ENCODE results near the gene RPS27A. TPM values are rescaled to one million over a fixed set of nuclear protein-coding genes. Genes with fewer than 3 reads are reported as not detected.
A peak's percentile ranks its signal among the peaks of the same experiment; 100 is the strongest.
"Not testable (repeated sequence)": the region's sequence is repeated elsewhere in the genome, so short reads cannot be mapped to it uniquely, and the experiment has no call there.

The RPS27A gene
- polyA plus RNA-seq, 6 donors from 2014 or later = 1,837 to 3,584 (median 3,029) TPM

DNA sequence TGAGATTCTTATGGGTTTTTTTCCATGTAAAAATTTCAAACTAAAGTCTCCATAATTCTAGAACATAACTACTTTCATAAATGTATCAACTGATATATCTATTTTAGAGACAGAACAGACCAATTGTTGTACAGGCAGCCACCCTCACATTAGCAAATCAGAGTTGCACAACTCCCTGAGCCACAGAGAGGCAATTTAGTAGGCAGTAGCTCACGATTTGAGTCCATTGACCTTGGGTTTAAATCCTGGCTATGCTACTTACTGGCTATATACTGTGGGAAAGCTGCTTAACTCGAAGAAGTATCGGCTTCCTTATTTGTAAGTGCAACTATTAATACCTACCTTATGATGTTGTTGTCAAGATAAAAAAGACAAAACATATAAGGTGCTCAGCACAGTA, 20.3 kb downstream of the RPS27A start:
- DNase-seq = no peak
- Mint-ChIP-seq H3K4me3 (no peak overlapping the region), H3K4me1 (no peaks in the 10 kb centered on the region), H3K9me3 (no peaks in the 10 kb centered on the region), H3K36me3 (peaks cover 1 to 11% of the 10 kb centered on the region in 2 donors), H3K27me3 (no peaks in the 10 kb centered on the region), H3K27ac (no peak overlapping the region)
- ATAC-seq (ENCODE audit: low read depth in 2 of 2) = no peak

DNA sequence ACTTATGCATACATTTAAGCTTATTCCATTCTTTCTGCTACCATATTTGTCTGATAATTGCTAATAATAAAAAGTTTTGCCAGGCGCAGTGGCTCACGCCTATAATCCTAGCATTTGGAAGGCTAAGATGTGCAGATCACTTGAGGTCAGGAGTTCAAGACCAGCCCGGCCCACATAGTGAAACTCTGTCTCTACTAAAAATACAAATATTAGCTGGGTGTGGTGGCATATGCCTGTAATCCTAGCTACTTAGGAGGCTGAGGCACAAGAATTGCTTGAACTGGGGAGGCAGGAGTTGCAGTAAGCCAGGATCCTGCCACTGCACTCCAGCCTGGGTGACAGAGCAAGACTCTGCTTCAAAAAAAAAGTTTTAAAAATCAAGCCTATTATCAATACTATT, 27.1 kb downstream of the RPS27A start:
- not testable (repeated sequence) for H3K4me1 Mint-ChIP-seq; DNase-seq; ATAC-seq (ENCODE audit: low read depth in 2 of 2); H3K27ac Mint-ChIP-seq; H3K27me3 Mint-ChIP-seq; H3K4me3 Mint-ChIP-seq; H3K9me3 Mint-ChIP-seq
- peaks cover 7 to 12% of the 10 kb centered on the region in 2 donors for H3K36me3 Mint-ChIP-seq

DNA sequence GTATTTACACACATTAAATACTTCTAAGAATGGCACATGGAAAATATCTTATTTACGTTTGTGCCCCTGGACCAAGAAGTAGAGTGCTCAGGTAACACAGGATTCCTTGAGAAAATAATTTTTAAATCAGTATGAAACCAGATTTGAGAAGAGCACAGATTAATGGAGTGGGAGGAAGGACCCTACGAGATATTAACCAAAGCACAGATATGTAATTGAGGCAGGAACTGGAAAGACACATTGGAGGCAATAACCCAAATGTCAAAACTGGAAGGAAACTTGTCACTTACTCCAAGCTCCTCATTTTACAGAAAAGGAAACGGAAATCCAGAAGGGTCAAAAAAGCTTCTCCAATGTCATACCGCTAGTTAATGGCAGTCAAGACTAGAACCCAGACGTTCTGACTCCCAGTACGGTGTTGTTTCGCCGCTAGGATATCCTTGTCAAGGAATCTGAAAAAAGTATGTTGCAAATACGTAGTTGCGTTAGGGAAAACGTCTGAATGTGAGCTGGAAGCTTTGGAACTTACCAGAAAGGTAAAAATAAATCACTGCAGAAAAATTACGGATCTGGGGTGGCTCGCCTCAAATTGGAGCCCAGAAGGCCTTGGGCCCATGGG, 35.9 kb downstream of the RPS27A start:
- ATAC-seq (ENCODE audit: low read depth in 2 of 2) (no peak), DNase-seq (no peak)
- Mint-ChIP-seq H3K4me3 (peak overlapping the region; percentile 91 to 99 (median 96)), H3K36me3 (peaks cover 0 to 7% of the 10 kb centered on the region in 2 donors), H3K27me3 (no peaks in the 10 kb centered on the region), H3K4me1 (peaks cover 15 to 30% (median 19%) of the 10 kb centered on the region in 3 donors), H3K27ac (peak overlapping the region; percentile 92 to 97 (median 94)), H3K9me3 (no peaks in the 10 kb centered on the region)

DNA sequence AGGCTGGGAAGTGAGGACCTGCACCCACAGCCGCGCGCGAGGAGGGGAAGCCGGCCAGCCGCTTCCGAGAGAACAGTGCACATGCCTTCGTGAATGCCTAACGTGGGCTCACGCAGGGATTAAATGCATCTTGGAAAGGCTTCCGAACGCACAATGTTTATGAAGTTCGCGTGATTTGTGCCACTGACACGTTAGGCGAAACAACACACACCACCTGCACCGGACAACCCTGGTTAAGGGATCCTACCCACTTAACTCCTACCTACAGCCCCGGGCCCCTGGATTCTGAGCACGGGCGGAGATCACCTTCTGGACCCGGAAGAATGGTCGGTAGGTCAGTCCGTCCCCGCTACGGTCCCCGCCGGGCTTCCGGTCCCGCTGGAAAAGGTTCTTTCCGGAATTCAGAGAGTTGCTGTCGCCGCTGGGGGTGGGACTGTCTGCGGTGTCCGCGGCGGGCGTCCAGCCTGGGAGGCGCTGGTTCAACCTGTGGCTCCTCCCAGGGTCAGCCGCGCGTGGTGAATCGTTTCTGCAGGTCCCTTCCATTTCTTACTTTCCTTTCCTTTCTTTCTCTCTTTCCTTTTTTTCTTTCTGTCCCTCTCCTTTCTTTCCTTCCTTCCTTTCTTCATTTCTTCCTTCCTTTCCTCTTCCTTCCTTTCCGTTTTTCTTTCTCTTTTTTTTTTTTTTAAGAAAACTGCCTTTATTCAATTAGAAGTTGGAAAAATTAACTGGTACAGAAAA, 36.6 kb downstream of the RPS27A start, which contains the start of gene MTIF2:
Gene MTIF2 (minus strand): TSS at position 325 of the 738 bp plus-strand sequence. CDS start 5,373 bp downstream, outside the sequence.
- Mint-ChIP-seq H3K27ac (peak within 1 kb of the TSS; percentile 92 to 97 (median 94)), H3K4me3 (peak within 1 kb of the TSS; percentile 91 to 99 (median 96)), H3K36me3 (peaks cover 0 to 7% of the 10 kb centered on the region in 2 donors), H3K9me3 (no peaks in the 10 kb centered on the region), H3K4me1 (peaks cover 15 to 30% (median 19%) of the 10 kb centered on the region in 3 donors), H3K27me3 (peaks cover 0 to 3% (median 0%) of the 10 kb centered on the region in 3 donors)
- peak; percentile 90 to 93 for ATAC-seq (ENCODE audit: low read depth in 2 of 2)
- peak; percentile 85 for DNase-seq

DNA sequence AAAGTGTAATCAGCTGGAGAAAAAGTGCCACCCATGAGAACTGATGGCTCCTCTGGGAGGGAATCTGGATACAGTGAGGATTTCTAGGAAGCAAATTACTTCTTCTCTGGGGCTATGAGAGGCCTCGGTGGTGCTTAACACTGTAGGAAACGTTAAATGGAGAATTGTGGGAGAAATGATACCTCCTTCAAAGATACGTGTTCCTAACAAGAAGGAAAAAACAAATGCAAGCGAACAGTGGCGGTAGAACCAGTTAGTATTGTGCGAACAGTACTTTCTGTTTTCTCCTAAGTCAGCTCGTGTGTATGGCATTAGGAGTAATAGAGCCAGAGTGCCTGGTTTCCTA, 37.1 kb downstream of the RPS27A start:
- H3K4me3 Mint-ChIP-seq = peak overlapping the region; percentile 91 to 99 (median 96)
- H3K27me3 Mint-ChIP-seq = peaks cover 0 to 6% (median 0%) of the 10 kb centered on the region in 3 donors
- H3K36me3 Mint-ChIP-seq = peaks cover 0 to 3% of the 10 kb centered on the region in 2 donors
- ATAC-seq (ENCODE audit: low read depth in 2 of 2) = no peak
- DNase-seq = no peak
- H3K9me3 Mint-ChIP-seq = no peaks in the 10 kb centered on the region
- H3K4me1 Mint-ChIP-seq = peaks cover 15 to 30% (median 19%) of the 10 kb centered on the region in 3 donors
- peak overlapping the region; percentile 92 to 97 (median 94) for H3K27ac Mint-ChIP-seq

DNA sequence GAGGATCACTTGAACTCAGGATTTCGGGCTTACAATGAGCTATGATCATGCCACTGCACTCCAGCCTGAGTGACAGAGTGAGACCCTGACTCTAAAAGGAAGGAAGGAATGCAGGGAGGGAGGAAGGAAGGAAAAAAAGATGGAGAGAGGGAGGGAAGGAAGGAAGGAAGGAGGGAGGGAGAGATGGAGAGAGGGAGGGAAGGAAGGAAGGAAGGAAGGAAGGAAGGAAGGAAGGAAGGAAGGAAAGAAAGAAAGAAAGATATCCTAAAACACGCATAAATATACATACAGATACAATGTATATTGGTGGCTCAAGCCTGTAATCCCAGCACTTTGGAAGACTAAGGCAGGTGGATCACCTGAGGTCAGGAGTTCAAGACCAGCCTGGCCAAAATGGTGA, 41.9 kb downstream of the RPS27A start:
- DNase-seq; H3K36me3 Mint-ChIP-seq; H3K27me3 Mint-ChIP-seq; ATAC-seq (ENCODE audit: low read depth in 2 of 2); H3K9me3 Mint-ChIP-seq; H3K4me3 Mint-ChIP-seq: not testable (repeated sequence)
- Mint-ChIP-seq H3K4me1 (peaks cover 4 to 13% (median 8%) of the 10 kb centered on the region in 3 donors), H3K27ac (peak overlapping the region in 1 of 6 donors; percentile 29)

DNA sequence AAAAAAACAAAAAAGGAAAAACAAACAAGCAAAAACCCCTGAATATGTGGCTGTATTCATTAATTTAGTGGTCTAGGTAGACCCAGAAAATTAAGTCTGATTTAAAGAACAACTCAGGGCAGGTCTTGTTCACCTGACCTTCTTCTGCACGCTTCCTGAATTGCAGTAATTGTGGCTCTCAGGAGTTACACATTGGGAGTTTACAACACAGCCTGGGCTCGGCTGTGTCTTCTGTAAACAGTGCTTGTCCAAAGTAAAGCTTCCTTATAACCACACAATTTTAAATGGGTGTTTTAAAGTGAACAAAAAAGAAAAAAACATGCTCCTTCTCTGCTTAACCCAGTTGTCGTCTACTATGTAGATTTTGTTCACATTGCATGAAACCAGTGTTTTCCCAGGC, 44.8 kb downstream of the RPS27A start:
- no peaks in the 10 kb centered on the region for H3K36me3 Mint-ChIP-seq
- ATAC-seq (ENCODE audit: low read depth in 2 of 2) (no peak), DNase-seq (no peak)
- no peak overlapping the region for H3K4me3 Mint-ChIP-seq
- H3K4me1 Mint-ChIP-seq = peaks cover 0 to 7% (median 0%) of the 10 kb centered on the region in 3 donors
- no peak overlapping the region for H3K27ac Mint-ChIP-seq
- H3K9me3 Mint-ChIP-seq = no peaks in the 10 kb centered on the region
- peaks cover 0 to 6% (median 0%) of the 10 kb centered on the region in 3 donors for H3K27me3 Mint-ChIP-seq

DNA sequence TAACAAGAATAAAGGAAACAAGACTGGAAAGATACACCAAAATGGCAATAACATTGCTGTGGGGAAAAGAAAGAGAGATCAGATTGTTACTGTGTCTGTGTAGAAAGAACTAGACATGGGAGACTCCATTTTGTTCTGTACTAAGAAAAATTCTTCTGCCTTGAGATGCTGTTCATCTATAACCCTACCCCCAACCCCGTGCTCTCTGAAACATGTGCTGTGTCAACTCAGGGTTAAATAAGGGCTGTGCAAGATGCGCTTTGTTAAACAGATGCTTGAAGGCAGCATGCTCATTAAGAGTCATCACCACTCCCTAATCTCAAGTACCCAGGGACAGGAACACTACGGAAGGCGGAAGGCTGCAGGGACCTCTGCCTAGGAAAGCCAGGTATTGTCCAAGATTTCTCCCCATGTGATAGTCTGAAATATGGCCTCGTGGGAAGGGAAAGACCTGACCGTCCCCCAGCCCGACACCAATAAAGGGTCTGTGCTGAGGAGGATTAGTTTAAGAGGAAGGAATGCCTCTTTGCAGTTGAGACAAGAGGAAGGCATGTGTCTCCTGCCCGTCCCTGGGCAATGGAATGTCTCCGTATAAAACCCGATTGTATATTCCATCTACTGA, 46.8 kb downstream of the RPS27A start:
- H3K36me3 Mint-ChIP-seq; ATAC-seq (ENCODE audit: low read depth in 2 of 2); H3K9me3 Mint-ChIP-seq; DNase-seq; H3K27me3 Mint-ChIP-seq: not testable (repeated sequence)
- Mint-ChIP-seq H3K27ac (peak overlapping the region in 1 of 6 donors; percentile 28), H3K4me3 (peak overlapping the region in 1 of 8 donors; percentile 93), H3K4me1 (peaks cover 7 to 23% (median 9%) of the 10 kb centered on the region in 3 donors)

DNA sequence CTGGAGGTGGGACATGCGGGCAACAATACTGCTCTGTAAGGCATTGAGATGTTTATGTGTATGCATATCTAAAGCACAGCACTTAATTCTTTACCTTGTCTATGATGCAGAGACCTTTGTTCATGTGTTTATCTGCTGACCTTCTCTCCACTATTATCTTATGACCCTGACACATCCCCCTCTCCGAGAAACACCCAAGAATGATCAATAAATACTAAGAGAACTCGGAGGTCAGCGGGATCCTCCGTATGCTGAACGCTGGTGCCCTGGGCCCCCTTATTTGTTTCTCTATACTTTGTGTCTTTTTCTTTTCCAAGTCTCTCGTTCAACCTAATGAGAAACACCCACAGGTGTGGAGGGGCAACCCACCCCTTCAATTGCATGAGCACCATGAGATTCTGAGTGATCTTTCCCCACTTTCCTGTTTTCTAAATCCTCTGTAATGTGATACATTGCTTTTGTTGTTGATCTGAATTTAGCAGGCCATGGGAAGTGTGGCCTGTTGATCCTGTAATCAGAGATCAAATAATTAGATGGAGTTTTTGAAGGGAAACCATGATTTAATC, 47.5 kb downstream of the RPS27A start:
- not testable (repeated sequence) for H3K27ac Mint-ChIP-seq; H3K9me3 Mint-ChIP-seq; H3K27me3 Mint-ChIP-seq; DNase-seq; ATAC-seq (ENCODE audit: low read depth in 2 of 2); H3K36me3 Mint-ChIP-seq
- peaks cover 7 to 23% (median 13%) of the 10 kb centered on the region in 3 donors for H3K4me1 Mint-ChIP-seq
- H3K4me3 Mint-ChIP-seq = peak overlapping the region in 1 of 8 donors; percentile 93

DNA sequence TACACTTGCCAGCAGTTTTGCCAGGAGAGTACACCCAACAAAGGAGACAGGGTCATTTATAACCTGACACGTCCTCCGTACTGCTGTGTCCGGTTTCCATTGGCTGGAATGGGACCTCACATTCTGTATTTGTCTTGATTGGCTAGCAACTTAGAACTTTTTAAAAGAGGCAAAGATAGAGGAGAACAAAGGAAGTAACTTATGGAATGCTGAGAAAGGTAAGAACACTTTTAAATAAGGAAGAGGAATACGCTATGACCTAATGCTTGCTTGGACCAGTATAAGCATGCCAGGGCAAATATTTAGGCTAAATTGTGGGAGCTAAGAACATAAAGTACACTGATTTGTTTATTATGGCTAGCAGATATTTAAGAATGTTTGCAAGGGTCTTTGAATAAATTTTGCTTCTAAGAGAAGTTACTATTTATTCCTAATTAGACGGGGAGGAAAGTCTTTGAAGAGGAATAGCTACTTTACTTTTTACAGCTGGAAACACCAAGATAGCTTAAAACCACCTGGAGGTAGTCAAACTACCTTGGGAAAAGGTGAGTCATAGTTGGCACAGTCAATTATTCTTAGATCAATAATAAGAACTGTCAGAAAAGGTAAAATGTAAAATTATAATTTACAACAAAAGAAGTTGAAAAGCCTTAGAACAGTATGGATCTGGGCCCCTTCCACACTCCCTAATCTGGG, 48.5 kb downstream of the RPS27A start:
- Mint-ChIP-seq H3K4me1 (peaks cover 7 to 23% (median 16%) of the 10 kb centered on the region in 3 donors), H3K27ac (peak overlapping the region in 5 of 6 donors; percentile 92 to 99 (median 96)), H3K4me3 (peak overlapping the region in 7 of 8 donors; percentile 44 to 96 (median 87))
- not testable (repeated sequence) for H3K9me3 Mint-ChIP-seq; H3K36me3 Mint-ChIP-seq; ATAC-seq (ENCODE audit: low read depth in 2 of 2); DNase-seq; H3K27me3 Mint-ChIP-seq

DNA sequence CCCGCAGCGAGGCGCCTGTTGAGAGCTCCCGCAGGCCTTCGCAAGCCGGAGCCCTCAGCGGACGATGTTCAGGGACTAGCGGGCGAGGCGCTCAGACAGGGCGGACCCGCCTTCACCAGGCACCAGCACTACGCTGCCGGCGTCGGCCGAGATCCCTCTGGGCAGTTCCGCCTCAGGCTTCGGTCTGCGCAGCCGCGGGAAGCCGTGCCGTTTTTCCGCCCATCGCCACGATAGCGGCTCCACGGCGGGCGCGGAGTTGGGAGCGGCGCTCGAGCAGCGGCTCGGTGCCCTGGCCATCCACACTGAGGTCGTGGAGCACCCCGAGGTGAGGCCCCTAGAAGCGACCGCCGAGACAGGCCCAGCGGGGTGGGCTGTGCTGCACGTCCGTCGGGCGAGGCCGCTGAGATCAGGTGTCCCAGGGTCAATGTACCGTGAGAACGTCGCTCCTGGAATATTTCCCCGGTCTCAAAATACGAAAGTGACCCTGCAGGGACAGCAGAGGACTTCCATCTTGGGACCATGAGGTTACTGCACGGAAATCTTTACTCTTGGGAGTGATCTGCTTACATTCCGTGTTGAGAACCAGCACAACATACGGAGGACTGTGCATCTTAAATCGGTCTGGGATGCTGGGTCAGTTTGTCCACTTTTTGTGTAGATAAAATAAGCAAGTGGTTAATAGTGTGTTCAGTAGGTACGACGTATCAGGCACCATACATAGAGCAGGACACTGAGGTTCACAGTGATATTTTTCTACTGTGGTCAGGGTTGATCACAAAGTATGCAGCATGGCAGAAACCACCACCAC, 49.8 kb downstream of the RPS27A start:
- Mint-ChIP-seq H3K4me1 (peaks cover 7 to 30% (median 26%) of the 10 kb centered on the region in 3 donors), H3K36me3 (peaks cover 0 to 4% of the 10 kb centered on the region in 2 donors), H3K4me3 (peak overlapping the region; percentile 87 to 98 (median 94)), H3K27ac (peak overlapping the region; percentile 92 to 99 (median 97)), H3K27me3 (no peaks in the 10 kb centered on the region), H3K9me3 (no peaks in the 10 kb centered on the region)
- DNase-seq = peak; percentile 86
- ATAC-seq (ENCODE audit: low read depth in 2 of 2) = peak; percentile 98 to 99

DNA sequence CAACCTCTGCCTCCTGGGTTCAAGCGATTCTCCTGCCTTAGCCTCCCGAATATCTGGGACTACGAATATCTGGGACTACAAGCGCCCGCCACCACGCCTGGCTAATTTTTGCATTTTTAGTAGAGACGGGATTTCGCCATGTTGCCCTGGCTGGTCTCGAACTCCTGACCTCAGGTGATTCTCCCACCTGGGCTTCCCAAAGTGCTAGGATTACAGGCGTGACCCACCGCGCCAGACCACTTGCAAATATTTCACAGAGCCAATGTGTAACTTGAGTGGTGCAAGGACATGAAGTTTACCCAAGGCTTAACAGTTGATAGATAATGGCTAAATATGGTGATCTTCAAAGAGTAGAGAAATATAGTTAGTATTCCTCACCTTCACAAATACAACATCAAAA, 50.6 kb downstream of the RPS27A start:
- Mint-ChIP-seq H3K9me3 (no peaks in the 10 kb centered on the region), H3K4me3 (peak overlapping the region; percentile 47 to 98 (median 94)), H3K36me3 (peaks cover 0 to 4% of the 10 kb centered on the region in 2 donors), H3K27me3 (no peaks in the 10 kb centered on the region), H3K27ac (peak overlapping the region in 4 of 6 donors; percentile 9 to 42 (median 28)), H3K4me1 (peaks cover 7 to 30% (median 26%) of the 10 kb centered on the region in 3 donors)
- no peak for DNase-seq
- no peak for ATAC-seq (ENCODE audit: low read depth in 2 of 2)
